NK-92 (cell line): ENCODE results near the gene CHODL.

Experiments
- DNase-seq: peaks from one replicate; lab custom pipeline; 2025; ENCODE audit not compliant: unreplicated experiment; lab: John Stamatoyannopoulos, UW

Gene CHODL

DNA sequence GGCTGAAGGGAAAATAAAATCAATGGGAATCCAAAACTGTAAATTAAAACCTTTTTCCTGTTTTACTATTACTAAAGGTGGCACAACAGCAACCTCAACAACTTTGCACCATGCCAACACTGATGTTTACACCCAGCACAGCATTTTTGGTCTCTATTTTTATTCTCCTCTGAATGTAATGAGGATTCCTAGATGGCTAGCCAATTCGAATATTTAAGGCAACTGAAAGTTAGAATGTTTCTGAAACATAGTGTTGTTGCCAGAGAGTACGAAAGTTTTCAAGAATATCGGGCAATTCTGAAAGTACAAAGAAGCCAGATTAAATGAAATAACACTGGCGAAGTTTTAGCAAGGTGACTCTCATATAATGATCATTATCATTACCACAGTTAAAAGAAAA lies 40.7 kb downstream of the CHODL start:
- no peak for DNase-seq

DNA sequence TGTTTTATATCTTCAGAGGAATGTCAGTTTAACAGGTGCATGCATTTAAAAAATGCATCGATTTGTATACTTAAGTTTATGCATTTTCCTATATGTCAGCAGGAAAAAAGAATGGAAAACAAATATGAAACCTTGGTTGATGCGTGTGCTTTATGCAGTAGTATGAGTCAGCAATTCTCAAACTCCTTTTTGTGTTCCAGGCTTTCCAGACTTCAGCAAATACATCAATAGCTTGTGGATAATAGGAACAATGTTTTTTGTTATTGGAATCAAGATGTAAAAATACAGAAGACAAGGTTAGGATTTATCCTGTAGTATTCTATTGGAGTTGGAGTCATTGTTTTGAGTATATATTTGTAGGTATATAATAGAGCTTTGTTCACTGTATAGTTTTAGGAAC lies 45.2 kb downstream of the CHODL start:
- no peak for DNase-seq

DNA sequence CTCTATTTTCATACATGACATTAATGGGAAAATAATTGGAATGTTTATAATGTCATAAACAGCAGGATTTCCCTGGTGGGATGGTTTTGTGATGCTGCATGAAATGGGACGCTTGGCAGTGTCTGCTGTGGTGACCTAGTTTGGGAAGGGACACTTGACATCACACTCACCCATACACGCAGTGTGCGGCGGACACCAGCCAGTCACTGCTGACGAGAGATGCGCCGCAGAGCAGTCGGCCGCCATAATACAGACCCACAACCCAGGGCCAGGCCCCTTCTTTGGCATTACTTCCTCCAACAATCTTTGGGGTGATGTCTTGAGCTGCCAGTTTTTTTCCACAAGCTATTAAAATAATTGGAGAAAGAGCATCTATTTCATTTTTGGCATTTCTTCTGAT lies 49.5 kb downstream of the CHODL start:
- DNase-seq = no peak

GRCh38 chr21:18298228-18298627 lies 53.6 kb downstream of the CHODL start:
- no peak for DNase-seq
